GM21515 (cell line): ENCODE results near the gene GLT1D1.

Source experiments
- ATAC-seq: cut with Tn5 transposase; IDR thresholded peaks from one replicate; pipeline ENCODE4 v1.9.1; 2021; ENCODE audit not compliant: unreplicated experiment

The GLT1D1 gene

GRCh38 chr12:128959901-128960300 lies 106.6 kb downstream of the GLT1D1 start:
- ATAC-seq: no peak

- ATAC-seq: no peak
Observed at GRCh38 chr12:128961308-128961902, 108.1 kb downstream of the GLT1D1 start.

- ATAC-seq: no peak
Observed at GRCh38 chr12:128961957-128962356, 108.7 kb downstream of the GLT1D1 start.

GRCh38 chr12:128966203-128966810 lies 113.0 kb downstream of the GLT1D1 start:
- ATAC-seq: no peak

- ATAC-seq: no peak
Observed at GRCh38 chr12:128968668-128969067, 115.4 kb downstream of the GLT1D1 start.

GRCh38 chr12:128969480-128970055 lies 116.3 kb downstream of the GLT1D1 start:
- ATAC-seq: peak; percentile 83

- ATAC-seq: no peak
Observed at GRCh38 chr12:128970110-128970509, 116.8 kb downstream of the GLT1D1 start.

- no peak for ATAC-seq
Observed at GRCh38 chr12:128970941-128971340, 117.7 kb downstream of the GLT1D1 start.

GRCh38 chr12:128971802-128972201 lies 118.5 kb downstream of the GLT1D1 start:
- no peak for ATAC-seq

- ATAC-seq: no peak
Observed at GRCh38 chr12:128973883-128974681, 120.8 kb downstream of the GLT1D1 start.

GRCh38 chr12:128974881-128975280 lies 121.6 kb downstream of the GLT1D1 start:
- no peak for ATAC-seq

- no peak for ATAC-seq
Observed at GRCh38 chr12:128976120-128976738, 123.0 kb downstream of the GLT1D1 start.

GRCh38 chr12:128977441-128977840 lies 124.2 kb downstream of the GLT1D1 start:
- no peak for ATAC-seq

GRCh38 chr12:128978067-128978466 lies 124.8 kb downstream of the GLT1D1 start:
- no peak for ATAC-seq

- no peak for ATAC-seq
Observed at GRCh38 chr12:128980623-128981022, 127.3 kb downstream of the GLT1D1 start.

GRCh38 chr12:128981971-128982533 lies 128.8 kb downstream of the GLT1D1 start:
- ATAC-seq: no peak

- no peak for ATAC-seq
Observed at GRCh38 chr12:128982933-128983332, 129.7 kb downstream of the GLT1D1 start.

- ATAC-seq: no peak
Observed at GRCh38 chr12:128983371-128983770, 130.1 kb downstream of the GLT1D1 start.

- no peak for ATAC-seq
Observed at GRCh38 chr12:128986957-128987356, 133.7 kb downstream of the GLT1D1 start.

- no peak for ATAC-seq
Observed at GRCh38 chr12:128989287-128989686, 136.0 kb downstream of the GLT1D1 start.

- ATAC-seq: no peak
Observed at GRCh38 chr12:128991716-128992115, 138.4 kb downstream of the GLT1D1 start.
